Measurements from ENCODE around the gene OR5H6. TPM values are rescaled to one million over a fixed set of nuclear protein-coding genes. Genes with fewer than 3 reads are reported as not detected.

OR5H6 gene
- total RNA-seq (ENCODE audit: low replicate concordance) = not detected in 2 replicates

- no peak within 1 kb of the TSS for H3K4me3 ChIP-seq (ENCODE audit: low read depth, low read length)
- TF ChIP-seq, protein P1, sequence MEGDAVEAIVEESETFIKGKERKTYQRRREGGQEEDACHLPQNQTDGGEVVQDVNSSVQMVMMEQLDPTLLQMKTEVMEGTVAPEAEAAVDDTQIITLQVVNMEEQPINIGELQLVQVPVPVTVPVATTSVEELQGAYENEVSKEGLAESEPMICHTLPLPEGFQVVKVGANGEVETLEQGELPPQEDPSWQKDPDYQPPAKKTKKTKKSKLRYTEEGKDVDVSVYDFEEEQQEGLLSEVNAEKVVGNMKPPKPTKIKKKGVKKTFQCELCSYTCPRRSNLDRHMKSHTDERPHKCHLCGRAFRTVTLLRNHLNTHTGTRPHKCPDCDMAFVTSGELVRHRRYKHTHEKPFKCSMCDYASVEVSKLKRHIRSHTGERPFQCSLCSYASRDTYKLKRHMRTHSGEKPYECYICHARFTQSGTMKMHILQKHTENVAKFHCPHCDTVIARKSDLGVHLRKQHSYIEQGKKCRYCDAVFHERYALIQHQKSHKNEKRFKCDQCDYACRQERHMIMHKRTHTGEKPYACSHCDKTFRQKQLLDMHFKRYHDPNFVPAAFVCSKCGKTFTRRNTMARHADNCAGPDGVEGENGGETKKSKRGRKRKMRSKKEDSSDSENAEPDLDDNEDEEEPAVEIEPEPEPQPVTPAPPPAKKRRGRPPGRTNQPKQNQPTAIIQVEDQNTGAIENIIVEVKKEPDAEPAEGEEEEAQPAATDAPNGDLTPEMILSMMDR (IDR thresholded peaks at IDR 0.05; ENCODE audit: insufficient read depth, low read length) = no peak
- no peak for DNase-seq (ENCODE audit: low read depth)
Measured at GRCh38 chr3:98263944-98264343, at the start of gene OR5H6. OR5H6 (plus strand) TSS chr3:98264244; CDS start chr3:98264333, 89 bp downstream.

GRCh38 chr3:98215051-98215450 is 49.0 kb upstream of the OR5H6 start:
- no peak overlapping the region for H3K4me3 ChIP-seq (ENCODE audit: low read depth, low read length)
- no peak for DNase-seq (ENCODE audit: low read depth)
- TF ChIP-seq, protein P1 (IDR thresholded peaks at IDR 0.05; ENCODE audit: insufficient read depth, low read length) = no peak

- DNase-seq (ENCODE audit: low read depth) = no peak
- TF ChIP-seq, protein P1 (IDR thresholded peaks at IDR 0.05; ENCODE audit: insufficient read depth, low read length) = no peak
- H3K4me3 ChIP-seq (ENCODE audit: low read depth, low read length) = no peak overlapping the region
Measured at GRCh38 chr3:98223907-98224672, 40.0 kb upstream of the OR5H6 start.

DNA sequence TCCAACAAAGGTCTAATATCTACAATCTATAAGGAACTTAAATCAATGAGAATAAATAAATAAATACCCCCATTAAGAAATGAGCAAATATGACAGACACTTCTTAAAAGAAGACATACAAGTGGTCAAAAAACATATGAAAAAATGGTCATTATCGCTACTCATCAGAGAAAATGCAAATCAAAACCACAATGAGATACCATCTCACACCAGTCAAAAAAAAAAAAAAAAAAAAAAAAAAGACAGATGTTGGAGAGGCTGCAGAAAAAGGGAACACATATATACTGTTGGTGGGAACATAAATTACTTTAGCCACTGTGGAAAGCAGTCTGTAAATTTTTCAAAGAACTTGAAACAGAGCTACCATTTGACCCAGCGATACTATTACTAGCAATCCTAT is 31.6 kb upstream of the OR5H6 start:
- H3K4me3 ChIP-seq (ENCODE audit: low read depth, low read length) = no peak overlapping the region
- TF ChIP-seq, protein P1 (IDR thresholded peaks at IDR 0.05; ENCODE audit: insufficient read depth, low read length) = no peak
- DNase-seq (ENCODE audit: low read depth) = no peak

- TF ChIP-seq, protein P1 (IDR thresholded peaks at IDR 0.05; ENCODE audit: insufficient read depth, low read length) = no peak
- no peak for DNase-seq (ENCODE audit: low read depth)
- no peak overlapping the region for H3K4me3 ChIP-seq (ENCODE audit: low read depth, low read length)
Measured at GRCh38 chr3:98233468-98233867, 30.6 kb upstream of the OR5H6 start.

GRCh38 chr3:98240131-98240530 is 23.9 kb upstream of the OR5H6 start:
- no peak for DNase-seq (ENCODE audit: low read depth)
- TF ChIP-seq, protein P1 (IDR thresholded peaks at IDR 0.05; ENCODE audit: insufficient read depth, low read length) = no peak

More at GRCh38 chr3:98240131-98240530, 23.9 kb upstream of the OR5H6 start:
- no peak overlapping the region for H3K4me3 ChIP-seq (ENCODE audit: low read depth, low read length)

Data from fibroblast of the aortic adventitia (primary cell).